NCI-H446 (cell line): Measurements from ENCODE around the gene PAFAH2.

ENCODE experiments used
- DNase-seq, 2 experiments: peaks; one replicate each; lab custom pipeline; 2025; lab: John Stamatoyannopoulos, UW

PAFAH2 gene

GRCh38 chr1:25997828-25998761 lies at the start of gene PAFAH2:
Gene PAFAH2 (minus strand): TSS chr1:25998063. CDS start chr1:25990816, 7,247 bp downstream.
- peak; percentile 99 to 100 for DNase-seq

- DNase-seq, result no peak
Measured at GRCh38 chr1:26047278-26047874, 49.5 kb upstream of the PAFAH2 start.

- DNase-seq, result no peak
Measured at GRCh38 chr1:26046246-26047095, 48.6 kb upstream of the PAFAH2 start.

GRCh38 chr1:26045722-26046245 lies 47.9 kb upstream of the PAFAH2 start, which contains the start of gene SLC30A2:
Gene SLC30A2 (minus strand): TSS chr1:26046118. CDS start chr1:26045896, 222 bp downstream.
- no peak for DNase-seq

- DNase-seq, result no peak
Measured at GRCh38 chr1:26044971-26045721, 47.3 kb upstream of the PAFAH2 start.

- DNase-seq, result no peak
Measured at GRCh38 chr1:26044414-26044813, 46.6 kb upstream of the PAFAH2 start.

- no peak for DNase-seq
Measured at GRCh38 chr1:26043765-26044164, 45.9 kb upstream of the PAFAH2 start.

GRCh38 chr1:26041978-26042377 lies 44.1 kb upstream of the PAFAH2 start:
- DNase-seq, result no peak

- DNase-seq, result no peak
Measured at GRCh38 chr1:26041401-26041800, 43.5 kb upstream of the PAFAH2 start.

GRCh38 chr1:26038904-26039303 lies 41.0 kb upstream of the PAFAH2 start:
- DNase-seq, result no peak

- no peak for DNase-seq
Measured at GRCh38 chr1:26038477-26038876, 40.6 kb upstream of the PAFAH2 start.

- no peak for DNase-seq
Measured at GRCh38 chr1:26037904-26038303, 40.0 kb upstream of the PAFAH2 start.

- DNase-seq, result no peak
Measured at GRCh38 chr1:26036756-26037281, 39.0 kb upstream of the PAFAH2 start.

- peak; percentile 57 to 81 for DNase-seq
Measured at GRCh38 chr1:26035959-26036755, 38.3 kb upstream of the PAFAH2 start.

- peak; percentile 93 to 96 for DNase-seq
Measured at GRCh38 chr1:26035203-26035958, 37.5 kb upstream of the PAFAH2 start.

- DNase-seq, result peak in 1 of 2 experiments; percentile 43
Measured at GRCh38 chr1:26034504-26035202, 36.8 kb upstream of the PAFAH2 start.

GRCh38 chr1:26032656-26033357 lies 34.9 kb upstream of the PAFAH2 start:
- no peak for DNase-seq

- DNase-seq, result no peak
Measured at GRCh38 chr1:26031611-26032220, 33.9 kb upstream of the PAFAH2 start.
